GM19035 (cell line): ENCODE results near the gene ATP6V1C2.
A peak's percentile ranks its signal among the peaks of the same experiment; 100 is the strongest.

Experiments
- ATAC-seq: cut with Tn5 transposase; IDR thresholded peaks from one replicate; pipeline ENCODE4 v1.9.1; 2021; ENCODE audit not compliant: unreplicated experiment

The ATP6V1C2 gene, protein sequence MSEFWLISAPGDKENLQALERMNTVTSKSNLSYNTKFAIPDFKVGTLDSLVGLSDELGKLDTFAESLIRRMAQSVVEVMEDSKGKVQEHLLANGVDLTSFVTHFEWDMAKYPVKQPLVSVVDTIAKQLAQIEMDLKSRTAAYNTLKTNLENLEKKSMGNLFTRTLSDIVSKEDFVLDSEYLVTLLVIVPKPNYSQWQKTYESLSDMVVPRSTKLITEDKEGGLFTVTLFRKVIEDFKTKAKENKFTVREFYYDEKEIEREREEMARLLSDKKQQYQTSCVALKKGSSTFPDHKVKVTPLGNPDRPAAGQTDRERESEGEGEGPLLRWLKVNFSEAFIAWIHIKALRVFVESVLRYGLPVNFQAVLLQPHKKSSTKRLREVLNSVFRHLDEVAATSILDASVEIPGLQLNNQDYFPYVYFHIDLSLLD

DNA sequence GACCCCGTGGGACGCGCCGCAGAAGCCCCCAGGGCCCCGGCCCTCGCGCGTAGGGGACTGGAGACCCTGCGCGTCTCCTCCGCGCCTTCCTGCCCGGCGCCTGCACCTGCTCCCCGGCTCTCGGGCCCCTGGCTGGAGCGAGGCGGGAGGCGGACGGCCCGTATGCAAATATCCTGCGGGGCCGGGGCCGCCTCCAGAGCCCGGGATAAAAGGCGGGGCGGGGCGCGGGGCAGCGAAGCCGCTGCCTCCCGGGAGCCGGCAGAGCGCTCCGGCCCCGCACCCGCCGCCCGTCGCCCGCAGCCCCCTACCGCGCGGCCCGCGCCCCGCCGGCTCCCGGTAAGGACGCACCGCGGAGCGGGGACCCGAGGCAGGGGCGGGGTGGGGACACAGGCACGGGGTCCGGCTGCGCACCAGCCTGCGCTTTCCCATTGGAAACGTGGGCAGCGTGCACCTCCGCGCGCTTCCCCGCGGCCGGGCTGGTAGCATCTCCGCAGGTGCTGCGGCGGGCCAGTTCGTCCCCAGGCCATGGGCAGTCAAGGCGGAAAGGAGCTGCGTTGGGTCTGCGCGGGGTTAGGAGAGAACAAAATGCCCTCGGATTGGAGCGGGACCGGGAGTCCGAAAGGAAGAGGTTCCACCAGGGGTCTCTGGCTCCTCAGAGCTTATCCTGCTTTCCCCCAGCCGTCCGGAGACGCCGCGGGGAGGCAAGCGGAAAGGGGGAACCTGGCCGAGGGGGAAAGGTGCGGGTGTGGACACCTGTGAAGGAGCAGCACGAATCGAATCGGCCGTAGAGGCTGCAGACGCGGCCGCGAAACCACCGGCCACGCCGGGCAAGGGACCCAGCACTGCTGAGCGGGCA is at the start of gene ATP6V1C2:
TSS of gene ATP6V1C2 (plus strand) at position 235 of the 856 bp plus-strand sequence. CDS start 1,220 bp downstream, outside the sequence.
- no peak for ATAC-seq

DNA sequence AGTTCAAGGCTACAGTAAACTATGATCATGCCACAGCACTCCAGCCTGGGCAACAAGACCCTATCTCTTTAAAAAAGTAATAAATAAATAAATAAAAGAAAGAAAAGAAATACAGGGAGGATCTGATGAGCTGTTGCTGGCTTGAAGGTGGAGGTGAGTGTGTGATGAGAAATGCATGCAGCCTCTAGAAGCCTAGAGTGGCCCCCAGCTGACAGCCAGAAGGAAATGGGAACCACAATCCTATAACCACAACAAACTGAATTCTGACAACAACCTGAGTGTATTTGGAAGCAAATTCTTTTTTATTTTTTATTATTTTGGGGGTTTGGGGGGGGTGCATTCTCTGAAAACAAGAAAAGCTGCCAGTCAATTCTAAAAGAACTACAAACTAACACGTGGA is 46.3 kb upstream of the ATP6V1C2 start:
- no peak for ATAC-seq

- no peak for ATAC-seq
These were observed 43.2 kb upstream of the ATP6V1C2 start for GRCh38 chr2:10678225-10678624.

DNA sequence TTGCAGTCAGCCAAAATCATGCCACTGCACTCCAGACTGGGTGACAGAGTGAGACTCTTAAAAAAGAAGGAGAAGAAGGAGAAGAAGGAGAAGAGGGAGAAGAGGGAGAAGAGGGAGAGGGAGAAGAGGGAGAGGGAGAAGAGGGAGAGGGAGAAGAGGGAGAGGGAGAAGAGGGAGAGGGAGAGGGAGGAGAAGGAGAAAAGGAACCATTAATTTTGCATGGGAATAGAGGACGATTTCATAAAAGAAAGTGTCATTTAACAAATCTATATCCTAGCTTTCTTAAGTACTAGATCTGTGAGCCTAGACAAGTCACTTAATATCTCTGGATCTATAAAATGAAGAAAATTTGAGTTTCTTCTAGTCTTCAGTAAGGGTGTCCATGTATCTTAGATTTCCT is 41.2 kb upstream of the ATP6V1C2 start:
- no peak for ATAC-seq

DNA sequence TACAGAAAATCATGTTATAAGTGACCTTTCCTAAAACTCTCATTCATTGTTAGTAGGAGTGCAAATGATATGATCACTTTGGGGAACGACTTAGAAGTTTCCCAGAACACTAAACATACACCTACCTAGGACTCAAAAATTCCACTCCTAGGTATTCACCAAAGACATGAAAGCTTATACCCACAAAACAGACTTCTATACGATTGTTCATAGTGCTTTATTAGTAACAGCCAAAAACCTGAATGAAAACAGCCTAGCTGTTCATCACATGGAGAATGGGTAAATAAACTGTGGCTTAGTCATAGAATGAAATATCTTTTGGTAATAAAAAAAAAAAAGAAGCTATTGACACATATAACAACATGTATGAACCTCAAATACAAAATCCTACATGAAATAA is 40.5 kb upstream of the ATP6V1C2 start:
- ATAC-seq: no peak

DNA sequence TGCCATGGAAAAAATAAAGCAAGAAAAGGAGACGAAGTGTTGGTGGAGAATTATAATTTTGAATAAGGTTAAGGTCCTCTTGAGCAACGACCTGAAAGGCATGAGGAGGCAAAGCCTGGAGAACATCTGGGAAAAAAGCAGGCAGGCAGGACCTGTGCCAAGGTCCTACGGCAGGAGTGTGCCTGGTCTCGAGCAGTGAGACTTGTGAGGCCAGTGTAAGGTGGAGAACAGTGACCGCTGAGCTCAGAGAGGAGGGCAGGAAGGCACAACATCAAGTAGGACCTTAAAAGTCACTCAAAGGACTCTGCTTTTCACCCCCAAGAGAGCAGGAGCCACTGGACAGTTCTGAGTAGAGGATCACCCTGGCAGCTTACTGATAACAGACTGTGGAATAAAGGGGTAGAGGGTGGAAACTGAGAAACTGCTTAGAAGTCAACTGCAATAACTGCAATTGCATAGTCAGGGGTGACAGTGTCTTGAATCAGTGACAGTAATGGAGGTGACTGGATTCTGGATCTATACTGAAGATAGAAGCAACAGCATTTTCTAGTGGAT is 35.2 kb upstream of the ATP6V1C2 start:
- no peak for ATAC-seq

DNA sequence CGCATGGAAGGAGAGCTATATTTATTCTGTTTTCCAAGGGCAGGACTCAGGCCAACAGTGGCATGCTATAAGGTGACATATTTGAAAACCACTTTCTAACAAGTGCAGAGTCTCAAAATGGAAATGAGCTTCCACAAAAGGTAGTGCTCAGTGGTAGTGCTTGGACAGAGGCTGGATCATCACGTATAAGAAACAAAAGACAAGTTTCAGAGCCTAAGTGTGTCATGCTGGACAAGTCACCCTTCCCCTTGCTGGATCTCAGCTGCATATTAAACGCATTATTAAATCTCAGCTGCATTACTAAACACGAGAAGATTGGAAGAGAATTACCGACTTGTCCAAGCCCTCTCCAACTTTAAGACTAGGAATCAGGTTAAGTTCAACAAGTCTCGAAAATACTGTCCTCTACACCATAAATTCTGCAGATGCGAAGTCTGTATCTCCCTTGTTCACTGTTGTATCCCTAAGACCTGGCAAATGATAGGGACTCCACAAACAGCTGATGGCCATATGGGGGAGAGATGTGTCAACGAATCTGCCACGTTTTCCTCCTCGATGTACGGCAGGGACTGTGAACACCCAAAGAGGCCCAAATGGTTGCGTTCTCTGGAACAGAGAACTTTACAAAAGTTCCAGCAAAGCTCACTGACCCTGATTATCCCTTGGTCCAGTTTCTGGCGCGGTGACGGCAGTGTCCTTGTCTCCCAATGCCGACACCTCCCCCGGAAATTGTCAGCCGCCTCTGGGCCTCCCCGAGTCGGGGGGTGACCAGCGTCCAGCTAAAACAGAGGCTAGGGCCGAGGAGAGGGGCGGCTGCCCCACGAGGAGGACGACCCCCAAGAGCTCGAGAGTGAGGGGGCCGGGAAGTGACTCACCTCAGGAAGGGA is 32.3 kb upstream of the ATP6V1C2 start:
- ATAC-seq: peak; percentile 29

DNA sequence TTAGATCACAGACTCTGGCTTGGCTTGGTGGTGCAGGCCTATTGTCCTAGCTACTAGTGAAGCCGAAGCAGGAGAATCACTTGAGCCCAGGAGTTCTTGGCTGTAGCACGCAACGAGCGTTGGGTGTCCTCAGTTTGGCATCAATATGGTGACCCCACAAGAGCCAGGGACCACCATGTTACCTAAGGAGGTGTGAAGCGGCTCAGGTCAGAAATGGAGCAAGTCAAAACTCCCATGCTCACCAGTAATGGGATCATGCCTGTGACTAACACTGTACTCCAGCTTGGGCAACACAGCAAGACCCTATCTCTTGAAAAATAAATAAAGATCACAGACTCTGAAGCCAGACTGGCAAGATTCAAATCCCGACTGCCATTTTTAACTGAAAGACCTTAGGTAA is 29.9 kb upstream of the ATP6V1C2 start:
- no peak for ATAC-seq

GRCh38 chr2:10700078-10700803 is 21.2 kb upstream of the ATP6V1C2 start:
- no peak for ATAC-seq

GRCh38 chr2:10704034-10704594 is 17.3 kb upstream of the ATP6V1C2 start:
- no peak for ATAC-seq

GRCh38 chr2:10706033-10706432 is 15.4 kb upstream of the ATP6V1C2 start:
- ATAC-seq: no peak

- ATAC-seq: no peak
These were observed 13.6 kb upstream of the ATP6V1C2 start for GRCh38 chr2:10707831-10708230.

DNA sequence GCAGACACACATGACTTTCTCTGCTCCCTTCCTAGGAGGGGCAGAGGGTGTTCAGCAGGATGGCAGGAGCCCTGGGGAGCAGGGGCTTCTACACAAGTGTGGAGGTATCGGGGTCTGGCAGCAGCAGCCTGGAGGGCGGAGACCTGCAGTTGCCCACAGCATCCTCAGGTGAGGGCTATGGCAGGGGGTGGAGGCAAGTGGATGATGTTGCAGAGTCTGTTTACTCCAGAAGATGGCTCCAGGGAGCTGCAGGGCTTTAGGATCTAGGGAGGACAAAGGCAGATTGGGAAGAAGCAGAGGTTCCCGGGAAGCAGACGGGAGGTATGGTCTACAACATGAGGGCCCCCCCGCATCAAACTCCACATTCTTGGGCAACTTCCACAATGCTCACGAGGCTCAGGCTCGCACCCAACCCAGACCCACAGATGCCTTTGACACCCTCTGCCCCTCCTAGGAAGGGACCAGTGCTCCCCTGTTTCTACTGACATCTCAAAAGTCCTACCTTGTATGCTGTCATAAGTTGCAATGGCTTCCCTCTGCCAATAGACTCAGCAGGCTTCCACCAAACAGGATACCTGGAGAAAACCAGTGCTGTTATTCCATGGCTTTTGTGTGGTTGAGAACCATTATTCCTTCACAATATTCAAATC is 12.0 kb upstream of the ATP6V1C2 start:
- ATAC-seq: no peak

- no peak for ATAC-seq
These were observed 9.1 kb upstream of the ATP6V1C2 start for GRCh38 chr2:10712185-10712809.

- no peak for ATAC-seq
These were observed 4.8 kb upstream of the ATP6V1C2 start for GRCh38 chr2:10716581-10716980.

DNA sequence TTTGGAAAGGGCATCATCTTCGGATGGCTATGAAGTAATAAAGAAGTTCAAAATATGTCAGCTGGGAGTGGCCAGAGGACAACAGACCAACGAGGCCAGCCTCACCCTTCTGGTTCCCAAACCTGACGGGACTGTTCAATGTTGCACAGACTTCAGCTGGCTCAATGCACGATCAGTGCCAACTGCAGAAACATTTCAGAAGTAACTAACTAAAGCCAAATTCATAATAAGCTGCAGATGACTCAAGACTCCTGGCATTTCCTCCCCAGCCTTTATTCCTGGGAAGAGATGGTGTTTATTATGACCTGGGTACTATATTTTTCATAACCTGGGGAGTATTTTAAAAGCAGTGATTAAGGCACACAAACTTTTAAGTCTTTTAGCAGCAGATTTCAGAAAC is 3.8 kb upstream of the ATP6V1C2 start:
- no peak for ATAC-seq

GRCh38 chr2:10720306-10720705 is 1.1 kb upstream of the ATP6V1C2 start:
- no peak for ATAC-seq

DNA sequence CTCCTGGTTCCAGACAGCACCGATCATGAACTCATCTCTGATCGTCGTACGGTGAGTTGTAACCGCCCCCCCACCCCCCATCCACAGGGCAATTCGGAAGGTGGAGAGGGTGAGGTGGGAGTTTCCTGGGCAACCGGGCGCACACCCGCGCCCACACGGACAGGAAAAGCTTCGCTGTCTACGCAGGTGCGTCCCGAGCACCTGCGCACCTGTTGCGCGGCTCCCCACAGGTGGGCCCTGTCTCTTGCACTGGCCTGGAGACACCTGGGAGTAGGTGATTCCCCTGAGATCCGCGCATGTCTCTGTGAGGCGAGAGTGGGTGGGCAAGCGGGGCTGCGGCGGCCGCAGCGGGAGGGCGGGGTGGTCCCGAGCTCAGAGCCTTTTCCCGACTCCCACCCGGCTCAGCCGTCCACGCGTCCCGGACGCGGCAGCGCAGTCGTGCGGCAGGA is 459 bp upstream of the ATP6V1C2 start:
- ATAC-seq: no peak
